Vagina (tissue), 2 donors: Measurements from ENCODE around the gene FNBP1L.

Experiments used
- CTCF ChIP-seq, 3 experiments: fragments of 450-650 bp in 2 of 3; fragments of 200-600 bp in 1 of 3; sonication (generic) in 1 of 3; IDR thresholded peaks; one replicate each; pipeline ENCODE4 v1.5.1; 2017 to 2019; ENCODE audit warnings: antibody characterized with exemption in 3 of 3, mild to moderate bottlenecking in 2 of 3, moderate library complexity in 2 of 3
- POLR2A ChIP-seq, 2 donors: fragments of 450-650 bp; IDR thresholded peaks; one replicate each; pipeline ENCODE4 v1.6.1; 2017; ENCODE audit warnings: antibody characterized with exemption in 2 of 2, mild to moderate bottlenecking in 2 of 2, moderate library complexity in 2 of 2

GRCh38 chr1:93434987-93435386, 12.9 kb upstream of the FNBP1L start:
- no peak for TF ChIP-seq CTCF (IDR thresholded peaks at IDR 0.05)
- TF ChIP-seq POLR2A (IDR thresholded peaks at IDR 0.05): no peak
